PC-9 (cell line): Measurements from ENCODE around the gene USP46.

Source experiments
- EZH2 ChIP-seq: fragments of 200-600 bp; sonication (generic); IDR thresholded peaks from 2 replicates; pipeline ENCODE4 v1.8.0; 2017; ENCODE audit warnings: antibody characterized with exemption, low read depth
- TF ChIP-seq, protein P1 (sequence below): fragments of 200-600 bp; sonication (generic); conservative IDR thresholded peaks from 2 replicates; pipeline ENCODE4 v1.6.1; 2017; ENCODE audit warnings: mixed run types, antibody characterized with exemption, mild to moderate bottlenecking, moderate library complexity

DNA sequence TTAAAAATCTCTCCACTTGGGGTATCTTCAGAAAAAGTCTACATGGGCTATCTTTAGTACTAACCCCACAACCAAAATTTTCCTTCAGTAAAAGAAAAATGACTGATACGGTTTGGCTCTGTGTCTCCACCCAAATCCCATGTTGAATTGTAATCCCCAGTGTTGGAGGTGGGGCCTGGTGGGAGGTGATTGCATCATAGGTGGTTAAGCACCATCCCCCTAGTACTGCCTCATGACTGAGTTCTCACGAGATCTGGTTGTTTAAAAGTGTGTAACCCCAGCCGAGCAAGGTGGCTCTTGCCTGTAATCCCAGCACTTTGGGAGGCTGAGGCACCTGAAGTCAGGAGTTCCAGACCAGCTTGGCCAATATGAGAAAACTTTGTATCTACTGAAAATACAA lies 66.8 kb downstream of the USP46 start:
- TF ChIP-seq, protein P1, sequence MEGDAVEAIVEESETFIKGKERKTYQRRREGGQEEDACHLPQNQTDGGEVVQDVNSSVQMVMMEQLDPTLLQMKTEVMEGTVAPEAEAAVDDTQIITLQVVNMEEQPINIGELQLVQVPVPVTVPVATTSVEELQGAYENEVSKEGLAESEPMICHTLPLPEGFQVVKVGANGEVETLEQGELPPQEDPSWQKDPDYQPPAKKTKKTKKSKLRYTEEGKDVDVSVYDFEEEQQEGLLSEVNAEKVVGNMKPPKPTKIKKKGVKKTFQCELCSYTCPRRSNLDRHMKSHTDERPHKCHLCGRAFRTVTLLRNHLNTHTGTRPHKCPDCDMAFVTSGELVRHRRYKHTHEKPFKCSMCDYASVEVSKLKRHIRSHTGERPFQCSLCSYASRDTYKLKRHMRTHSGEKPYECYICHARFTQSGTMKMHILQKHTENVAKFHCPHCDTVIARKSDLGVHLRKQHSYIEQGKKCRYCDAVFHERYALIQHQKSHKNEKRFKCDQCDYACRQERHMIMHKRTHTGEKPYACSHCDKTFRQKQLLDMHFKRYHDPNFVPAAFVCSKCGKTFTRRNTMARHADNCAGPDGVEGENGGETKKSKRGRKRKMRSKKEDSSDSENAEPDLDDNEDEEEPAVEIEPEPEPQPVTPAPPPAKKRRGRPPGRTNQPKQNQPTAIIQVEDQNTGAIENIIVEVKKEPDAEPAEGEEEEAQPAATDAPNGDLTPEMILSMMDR, result no peak
- TF ChIP-seq EZH2, result no peak
